ENCODE results near the gene IRF5. TPM values are rescaled to one million over a fixed set of nuclear protein-coding genes. Genes with fewer than 3 reads are reported as not detected.

Gene IRF5
- total and polyA plus RNA-seq, 10 of the 15 experiments (the other 5 are each of a cell fraction or from before 2014, with no cell fraction given), result 5.4 to 90.3 (median 61.7) TPM

DNA sequence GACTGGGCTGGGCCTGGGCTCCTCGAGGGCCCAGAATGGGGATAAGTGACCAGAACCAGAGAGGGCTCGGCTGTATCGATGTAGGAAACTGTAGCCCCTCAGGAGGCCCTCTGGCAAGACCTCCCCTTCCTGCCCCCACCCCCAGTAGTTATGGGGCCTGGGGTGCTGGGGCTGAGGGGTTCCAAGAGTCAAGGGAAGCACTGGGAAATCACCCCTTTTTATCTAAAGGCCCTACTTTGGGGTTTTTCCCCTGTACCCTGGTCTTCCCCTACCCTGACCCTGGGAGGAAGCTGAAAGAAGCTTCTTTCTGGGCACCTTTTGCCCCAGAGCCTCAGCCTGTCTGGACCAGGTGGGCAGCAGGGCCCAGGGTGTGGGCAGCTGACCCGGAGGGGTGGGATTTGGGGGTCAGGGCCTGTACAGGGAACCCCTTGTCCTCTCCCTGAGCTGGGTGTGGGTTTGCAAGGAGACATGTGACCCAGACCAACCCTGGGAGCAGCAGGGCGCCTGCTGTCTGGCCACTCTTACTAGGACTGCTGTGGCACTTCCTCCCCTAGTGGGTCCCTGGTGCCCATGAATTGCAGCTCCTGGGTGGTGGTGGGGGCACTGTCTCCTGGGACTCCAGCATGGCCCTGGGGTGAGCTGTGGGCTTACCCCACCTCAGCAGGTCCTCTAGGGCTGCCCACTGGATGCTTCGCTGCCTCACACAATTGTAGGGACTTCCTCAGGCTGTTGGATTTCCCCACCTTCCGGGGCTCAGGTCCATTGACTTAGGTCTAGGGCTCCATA, 1.5 kb downstream of the IRF5 start (continued):
- TF ChIP-seq TCF7 (IDR thresholded peaks at IDR 0.05; ENCODE audit: borderline replicate concordance), result no peak
- TF ChIP-seq, protein P1, sequence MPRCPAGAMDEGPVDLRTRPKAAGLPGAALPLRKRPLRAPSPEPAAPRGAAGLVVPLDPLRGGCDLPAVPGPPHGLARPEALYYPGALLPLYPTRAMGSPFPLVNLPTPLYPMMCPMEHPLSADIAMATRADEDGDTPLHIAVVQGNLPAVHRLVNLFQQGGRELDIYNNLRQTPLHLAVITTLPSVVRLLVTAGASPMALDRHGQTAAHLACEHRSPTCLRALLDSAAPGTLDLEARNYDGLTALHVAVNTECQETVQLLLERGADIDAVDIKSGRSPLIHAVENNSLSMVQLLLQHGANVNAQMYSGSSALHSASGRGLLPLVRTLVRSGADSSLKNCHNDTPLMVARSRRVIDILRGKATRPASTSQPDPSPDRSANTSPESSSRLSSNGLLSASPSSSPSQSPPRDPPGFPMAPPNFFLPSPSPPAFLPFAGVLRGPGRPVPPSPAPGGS (IDR thresholded peaks at IDR 0.05; ENCODE audit: borderline replicate concordance, insufficient read depth, low read depth, low read length, poor library complexity, severe bottlenecking), result peak; percentile 82

DNA sequence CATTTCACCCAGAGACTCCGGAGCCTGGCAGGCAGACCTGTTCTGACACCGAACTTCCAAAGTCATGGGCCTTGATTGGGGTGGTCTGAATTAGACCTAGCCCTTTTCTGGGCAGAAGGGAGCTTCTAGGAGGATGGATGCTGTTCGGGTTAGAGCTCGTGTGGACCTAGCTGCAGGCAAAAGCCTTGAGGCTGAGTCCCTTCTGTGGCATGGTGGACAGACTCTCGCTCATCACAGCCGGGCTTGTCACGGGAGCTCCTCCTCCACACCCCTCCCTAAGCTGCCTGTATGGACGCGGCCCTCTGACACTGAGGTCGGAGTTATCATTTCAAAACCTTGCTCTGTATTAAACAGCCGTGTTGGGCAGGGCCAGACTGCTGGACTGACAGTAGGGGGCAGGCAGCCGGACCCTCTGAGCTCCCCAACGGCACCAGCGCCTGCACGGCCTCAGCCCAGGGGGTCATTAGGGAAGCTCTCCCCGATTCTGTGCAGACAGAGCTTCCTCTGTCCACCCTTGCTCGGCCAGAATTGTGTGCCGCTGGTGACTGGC, 2.2 kb downstream of the IRF5 start:
- H3K27ac ChIP-seq (ENCODE audit: control insufficient read depth, insufficient read depth), result peak overlapping the region; percentile 96
- under 1% methylated on average over 18 of the region's 18 CpGs for WGBS (ENCODE audit: insufficient coverage, insufficient replicate concordance, low lambda C conversion rate, missing lambda C conversion rate)
- BruUV-seq (replicated peaks), result TSS peak; percentile 43
- peaks cover 0 to 14% of the 10 kb centered on the region in 2 experiments; a peak in 3 of 4 replicates for H3K36me3 ChIP-seq (ENCODE audit: control insufficient read depth in 2 of 2, insufficient read depth in 2 of 2, low read length in 1 of 2)
- H3K4me2 ChIP-seq (ENCODE audit: control insufficient read depth, insufficient read depth), result peak overlapping the region; percentile 86
- H3K79me2 ChIP-seq (ENCODE audit: control insufficient read depth, insufficient read depth, low read length), result peaks cover 93% of the 10 kb centered on the region
- no peaks in the 10 kb centered on the region for H3K9me3 ChIP-seq (replicated peaks; ENCODE audit: control insufficient read depth, insufficient read depth, low read length)
- peak overlapping the region; percentile 83 for H3K9ac ChIP-seq (ENCODE audit: control insufficient read depth, insufficient read depth, low read length)
- H3K4me1 ChIP-seq (ENCODE audit: control insufficient read depth, insufficient read depth, low read length), result peaks cover 39% of the 10 kb centered on the region
- intact Hi-C loops (cut with micrococcal nuclease; ENCODE audit: unreplicated experiment), result loop anchor here (2.0 to 10.0 kb wide), 3 partner anchors 35 to 675 kb away; partner anchors contain the start of genes NRF1 and TSPAN33
- H3K4me3 ChIP-seq, result peak overlapping the region; percentile 71
- DNase-seq (ENCODE audit: low read depth, low spot score) (no peak), FAIRE-seq (no peak), ATAC-seq (peak; percentile 41)
- H2AFZ ChIP-seq (ENCODE audit: control insufficient read depth, low read depth, low read length), result no peak overlapping the region
- CTCF ChIA-PET, result interaction anchor here (0.6 to 2.9 kb wide), 21 partner anchors 8 to 223 kb away, joined by 3 to 23 read pairs (median 4); partner anchors contain the start of gene KCP
- POLR2A ChIA-PET, result interaction anchor here (0.7 to 6.7 kb wide), 25 partner anchors 9 to 429 kb away, joined by 3 to 107 read pairs (median 5); partner anchors contain the start of genes ATP6V1F, KCP and TNPO3
- no peaks in the 10 kb centered on the region for H3K27me3 ChIP-seq (replicated peaks in 1 of 2; ENCODE audit: control insufficient read depth in 2 of 2, insufficient read depth in 2 of 2, low read length in 1 of 2)
- SMC1A ChIA-PET (ENCODE audit: uncharacterized antibody, unreplicated experiment), result interaction anchor here (0.7 to 3.7 kb wide), 19 partner anchors 13 to 223 kb away, joined by 3 to 37 read pairs (median 7); partner anchors contain the start of gene TNPO3
- in situ Hi-C loops (cut with MboI), result no loop called here
- RAD21 ChIA-PET (ENCODE audit: unreplicated experiment), result interaction anchor here (0.6 to 5.6 kb wide), 36 partner anchors 7 to 675 kb away, joined by 3 to 40 read pairs (median 4); partner anchors contain the start of gene TNPO3
- H4K20me1 ChIP-seq (ENCODE audit: control insufficient read depth, insufficient read depth), result no peaks in the 10 kb centered on the region
- TF ChIP-seq, protein P2, sequence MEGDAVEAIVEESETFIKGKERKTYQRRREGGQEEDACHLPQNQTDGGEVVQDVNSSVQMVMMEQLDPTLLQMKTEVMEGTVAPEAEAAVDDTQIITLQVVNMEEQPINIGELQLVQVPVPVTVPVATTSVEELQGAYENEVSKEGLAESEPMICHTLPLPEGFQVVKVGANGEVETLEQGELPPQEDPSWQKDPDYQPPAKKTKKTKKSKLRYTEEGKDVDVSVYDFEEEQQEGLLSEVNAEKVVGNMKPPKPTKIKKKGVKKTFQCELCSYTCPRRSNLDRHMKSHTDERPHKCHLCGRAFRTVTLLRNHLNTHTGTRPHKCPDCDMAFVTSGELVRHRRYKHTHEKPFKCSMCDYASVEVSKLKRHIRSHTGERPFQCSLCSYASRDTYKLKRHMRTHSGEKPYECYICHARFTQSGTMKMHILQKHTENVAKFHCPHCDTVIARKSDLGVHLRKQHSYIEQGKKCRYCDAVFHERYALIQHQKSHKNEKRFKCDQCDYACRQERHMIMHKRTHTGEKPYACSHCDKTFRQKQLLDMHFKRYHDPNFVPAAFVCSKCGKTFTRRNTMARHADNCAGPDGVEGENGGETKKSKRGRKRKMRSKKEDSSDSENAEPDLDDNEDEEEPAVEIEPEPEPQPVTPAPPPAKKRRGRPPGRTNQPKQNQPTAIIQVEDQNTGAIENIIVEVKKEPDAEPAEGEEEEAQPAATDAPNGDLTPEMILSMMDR (IDR thresholded peaks at IDR 0.05 in 2 of 3, conservative IDR thresholded peaks at IDR 0.05 in 1 of 3; ENCODE audit: control insufficient read depth in 2 of 3, extremely low read depth in 1 of 3, insufficient read depth in 1 of 3, low read depth in 3 of 3, low read length in 3 of 3), result peak in 2 of 3 experiments; percentile 24 to 37; a peak in 2 of 6 replicates
- TF ChIP-seq POLR2A (IDR thresholded peaks at IDR 0.05; ENCODE audit: low read depth, low read length) (peak; percentile 21), SREBF2 (IDR thresholded peaks at IDR 0.05; ENCODE audit: low read length) (no peak), ZNF217 (IDR thresholded peaks at IDR 0.05) (no peak), LARP7 (IDR thresholded peaks at IDR 0.05) (peak; percentile 36), POU2F2 (IDR thresholded peaks at IDR 0.05; ENCODE audit: borderline replicate concordance, low read depth, low read length) (peak; percentile 8; the same call in 2 of the 3 replicates), SMAD5 (IDR thresholded peaks at IDR 0.05; ENCODE audit: low read depth) (0 out of 2 replicates have a peak, but pooled peaks have one; percentile 4), CREM (IDR thresholded peaks at IDR 0.05; ENCODE audit: low read depth) (no peak), BMI1 (IDR thresholded peaks at IDR 0.05; ENCODE audit: borderline replicate concordance) (no peak)
- TF ChIP-seq, protein P3, sequence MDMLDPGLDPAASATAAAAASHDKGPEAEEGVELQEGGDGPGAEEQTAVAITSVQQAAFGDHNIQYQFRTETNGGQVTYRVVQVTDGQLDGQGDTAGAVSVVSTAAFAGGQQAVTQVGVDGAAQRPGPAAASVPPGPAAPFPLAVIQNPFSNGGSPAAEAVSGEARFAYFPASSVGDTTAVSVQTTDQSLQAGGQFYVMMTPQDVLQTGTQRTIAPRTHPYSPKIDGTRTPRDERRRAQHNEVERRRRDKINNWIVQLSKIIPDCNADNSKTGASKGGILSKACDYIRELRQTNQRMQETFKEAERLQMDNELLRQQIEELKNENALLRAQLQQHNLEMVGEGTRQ (IDR thresholded peaks at IDR 0.05; ENCODE audit: borderline replicate concordance, low read depth, low read length), result no peak
- TF ChIP-seq, protein P4, sequence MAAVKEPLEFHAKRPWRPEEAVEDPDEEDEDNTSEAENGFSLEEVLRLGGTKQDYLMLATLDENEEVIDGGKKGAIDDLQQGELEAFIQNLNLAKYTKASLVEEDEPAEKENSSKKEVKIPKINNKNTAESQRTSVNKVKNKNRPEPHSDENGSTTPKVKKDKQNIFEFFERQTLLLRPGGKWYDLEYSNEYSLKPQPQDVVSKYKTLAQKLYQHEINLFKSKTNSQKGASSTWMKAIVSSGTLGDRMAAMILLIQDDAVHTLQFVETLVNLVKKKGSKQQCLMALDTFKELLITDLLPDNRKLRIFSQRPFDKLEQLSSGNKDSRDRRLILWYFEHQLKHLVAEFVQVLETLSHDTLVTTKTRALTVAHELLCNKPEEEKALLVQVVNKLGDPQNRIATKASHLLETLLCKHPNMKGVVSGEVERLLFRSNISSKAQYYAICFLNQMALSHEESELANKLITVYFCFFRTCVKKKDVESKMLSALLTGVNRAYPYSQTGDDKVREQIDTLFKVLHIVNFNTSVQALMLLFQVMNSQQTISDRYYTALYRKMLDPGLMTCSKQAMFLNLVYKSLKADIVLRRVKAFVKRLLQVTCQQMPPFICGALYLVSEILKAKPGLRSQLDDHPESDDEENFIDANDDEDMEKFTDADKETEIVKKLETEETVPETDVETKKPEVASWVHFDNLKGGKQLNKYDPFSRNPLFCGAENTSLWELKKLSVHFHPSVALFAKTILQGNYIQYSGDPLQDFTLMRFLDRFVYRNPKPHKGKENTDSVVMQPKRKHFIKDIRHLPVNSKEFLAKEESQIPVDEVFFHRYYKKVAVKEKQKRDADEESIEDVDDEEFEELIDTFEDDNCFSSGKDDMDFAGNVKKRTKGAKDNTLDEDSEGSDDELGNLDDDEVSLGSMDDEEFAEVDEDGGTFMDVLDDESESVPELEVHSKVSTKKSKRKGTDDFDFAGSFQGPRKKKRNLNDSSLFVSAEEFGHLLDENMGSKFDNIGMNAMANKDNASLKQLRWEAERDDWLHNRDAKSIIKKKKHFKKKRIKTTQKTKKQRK (IDR thresholded peaks at IDR 0.05; ENCODE audit: low read depth, low read length), result no peak
